ENCODE results near the gene DLGAP1.

- TF ChIP-seq EZH2 (IDR thresholded peaks at IDR 0.05; ENCODE audit: insufficient read depth, poor library complexity, severe bottlenecking) (no peak), EZH2phosphoT487 (IDR thresholded peaks at IDR 0.05; ENCODE audit: insufficient read depth, low read depth) (no peak)
Observed at GRCh38 chr18:3923750-3924149, 531.4 kb downstream of the DLGAP1 start.
